SK-N-SH (cell line): ENCODE measurements around the gene NLK. TPM values are rescaled to one million over a fixed set of nuclear protein-coding genes. Genes with fewer than 3 reads are reported as not detected.

Experiments used
- CTCF ChIA-PET: fragments of 300-600, 350-600 bp; formaldehyde crosslinking; extraction: SDS; loops from one replicate; lab custom pipeline; 2021; lab: Yijun Ruan, JAX
- POLR2A ChIA-PET: fragments of 350-600 bp; sonication (Branson Sonifier 250); formaldehyde crosslinking; extraction: SDS; loops from one replicate; lab custom pipeline; 2020; ENCODE audit warnings: antibody characterized with exemption, inconsistent platforms; lab: Yijun Ruan, JAX
- DNase-seq: peaks from one replicate; pipeline ENCODE4 v3.0.0; 2012
- H2AFZ ChIP-seq: fragments of 200-600 bp; sonication (generic); 2 replicates; pipeline ENCODE4 v1.8.1; 2016; ENCODE audit warnings: antibody characterized with exemption, mild to moderate bottlenecking, low read depth
- H3F3A ChIP-seq: fragments of 200-600 bp; sonication (generic); replicated peaks from 2 replicates; pipeline ENCODE3; 2016; ENCODE audit warnings: antibody characterized with exemption, mild to moderate bottlenecking; ENCODE audit not compliant: insufficient read depth
- H3K27ac ChIP-seq, 2 experiments: fragments of 200-500 bp in 1 of 2; fragments of 200-600 bp in 1 of 2; sonication (Bioruptor generic) in 1 of 2; sonication (generic), shearing (Covaris generic) in 1 of 2; 2 replicates each; pipeline versions ENCODE4 v1.5.1 to v1.6.1; 2014 to 2016; ENCODE audit warnings: low read depth in 2 of 2, inconsistent platforms in 1 of 2, low read length in 1 of 2, mild to moderate bottlenecking in 1 of 2, mixed read lengths in 1 of 2
- H3K27me3 ChIP-seq: fragments of 200-600 bp; sonication (generic), shearing (Covaris generic); 2 replicates; pipeline ENCODE4 v1.6.1; 2016; ENCODE audit warnings: mixed run types; ENCODE audit not compliant: insufficient read depth
- H3K36me3 ChIP-seq, 2 experiments: fragments of 200-500 bp in 1 of 2; fragments of 200-600 bp in 1 of 2; sonication (Bioruptor generic) in 1 of 2; sonication (generic) in 1 of 2; replicated peaks in 1 of 2; 2 replicates each; pipeline versions ENCODE3 to v1.5.1; 2014 to 2016; ENCODE audit warnings: low read length in 1 of 2, mild to moderate bottlenecking in 1 of 2; ENCODE audit not compliant: insufficient read depth in 2 of 2, control insufficient read depth in 1 of 2
- H3K4me1 ChIP-seq, 2 experiments: fragments of 200-500 bp in 1 of 2; fragments of 200-600 bp in 1 of 2; sonication (Bioruptor generic) in 1 of 2; sonication (generic), shearing (Covaris generic) in 1 of 2; 2 replicates each; pipeline versions ENCODE4 v1.5.1 to v1.6.1; 2014 to 2016; ENCODE audit warnings: low read depth in 1 of 2, low read length in 1 of 2, mixed run types in 1 of 2; ENCODE audit not compliant: insufficient read depth in 2 of 2, control insufficient read depth in 1 of 2
- H3K4me2 ChIP-seq: fragments of 200-600 bp; sonication (generic), shearing (Covaris generic); 2 replicates; pipeline ENCODE4 v1.6.1; 2017; ENCODE audit warnings: mixed run types
- H3K4me3 ChIP-seq, 2 experiments: fragments of 200-500 bp in 1 of 2; fragments of 200-600 bp in 1 of 2; sonication (Bioruptor generic) in 1 of 2; sonication (generic), shearing (Covaris generic) in 1 of 2; 2 replicates each; pipeline versions ENCODE4 v1.5.1 to v1.8.1; 2014 to 2016; ENCODE audit warnings: low read depth in 2 of 2, inconsistent platforms in 1 of 2, low read length in 1 of 2, mild to moderate bottlenecking in 1 of 2, mixed read lengths in 1 of 2, moderate library complexity in 1 of 2
- H3K79me2 ChIP-seq: fragments of 200-600 bp; sonication (generic); 2 replicates; pipeline ENCODE4 v1.8.1; 2017; ENCODE audit warnings: mild to moderate bottlenecking; ENCODE audit not compliant: insufficient read depth
- H3K9ac ChIP-seq: fragments of 200-600 bp; sonication (generic); 2 replicates; pipeline ENCODE4 v1.6.1; 2017; ENCODE audit warnings: mixed run types
- H3K9me2 ChIP-seq: fragments of 200-600 bp; sonication (generic); 2 replicates; pipeline ENCODE4 v1.6.1; 2017; ENCODE audit warnings: mixed run types
- H3K9me3 ChIP-seq: fragments of 200-600 bp; sonication (generic); 2 replicates; pipeline ENCODE4 v1.6.1; 2017; ENCODE audit warnings: mixed run types, mild to moderate bottlenecking, moderate library complexity
- H4K20me1 ChIP-seq: fragments of 200-600 bp; sonication (generic); 2 replicates; pipeline ENCODE4 v1.6.1; 2017; ENCODE audit warnings: mild to moderate bottlenecking, mixed run types; ENCODE audit not compliant: insufficient read depth
- ELF1 ChIP-seq: IDR thresholded peaks from 2 replicates; pipeline ENCODE4 v1.4.0; 2012
- EP300 ChIP-seq, 2 experiments: IDR thresholded peaks; 2 replicates each; pipeline versions ENCODE4 v1.4.0 to v1.6.1; 2012; ENCODE audit warnings: borderline replicate concordance in 1 of 2, low read depth in 1 of 2, low read length in 1 of 2
- FOXJ3 ChIP-seq: sonication (generic); formaldehyde crosslinking; IDR thresholded peaks from 2 replicates; pipeline ENCODE4 v1.5.1; 2020; ENCODE audit warnings: mild to moderate bottlenecking, missing genetic modification reagents
- GATA2 ChIP-seq: sonication (generic); formaldehyde crosslinking; IDR thresholded peaks from 2 replicates; pipeline ENCODE4 v1.5.0; 2020; ENCODE audit warnings: mild to moderate bottlenecking, missing genetic modification reagents
- REST ChIP-seq: IDR thresholded peaks from 2 replicates; pipeline ENCODE4 v1.6.1; 2012; ENCODE audit warnings: mild to moderate bottlenecking, low read depth, low read length, moderate library complexity
- SIN3A ChIP-seq: IDR thresholded peaks from 2 replicates; pipeline ENCODE4 v1.6.1; 2012; ENCODE audit warnings: low read depth, mild to moderate bottlenecking, low read length, moderate library complexity, borderline replicate concordance
- TCF12 ChIP-seq: IDR thresholded peaks from 2 replicates; pipeline ENCODE4 v1.4.0; 2012
- USF2 ChIP-seq: fragments of 150-350 bp; IDR thresholded peaks from 2 replicates; pipeline ENCODE4 v1.6.1; 2017; ENCODE audit warnings: antibody characterized with exemption, low read length, low read depth, borderline replicate concordance
- WGBS: methylation state at CpG from one replicate; pipeline ENCODE4 v1.1.6; 2017; ENCODE audit warnings: low lambda C conversion rate; 5-methylcytosine and 5-hydroxymethylcytosine counted together
- polyA plus RNA-seq, 3 experiments: library from polyadenylated mRNA; depleted of rRNA; stranded (reverse); fragments of >200 nt; gene quantifications; 2 replicates each; pipeline ENCODE4 v1.2.3, GENCODE V29; 2012

The NLK gene
- polyA plus RNA-seq, 1 of the 3 experiments (the other 2 are of a cell fraction) = 12.3 TPM

GRCh38 chr17:28189667-28190066, 147.2 kb downstream of the NLK start:
- Histone ChIP-seq H3K4me1 (peaks cover 0 to 27% of the 10 kb centered on the region in 2 experiments; a peak in 2 of 4 replicates), H3K36me3 (peaks cover 28 to 57% of the 10 kb centered on the region in 2 experiments), H3K9ac (no peak overlapping the region), H3K27me3 (no peaks in the 10 kb centered on the region), H3K9me3 (no peaks in the 10 kb centered on the region)
- POLR2A ChIA-PET = no interaction called here
- 69% methylated on average over 5 of the region's 5 CpGs for WGBS
- TF ChIP-seq GATA2 (peak; percentile 69), SIN3A (no peak), EP300 (IDR thresholded peaks at IDR 0.05; ENCODE audit: borderline replicate concordance in 1 of 2, low read depth in 1 of 2, low read length in 1 of 2) (peak in 1 of 2 experiments; percentile 87; a peak in 2 of 4 replicates), FOXJ3 (CRISPR knock-in tag) (0 out of 2 replicates have a peak, but pooled peaks have one; percentile 32)
- TF ChIP-seq, all 33 proteins: peak for 3
- no peaks in the 10 kb centered on the region for H4K20me1 ChIP-seq
- H3F3A ChIP-seq = no peaks in the 10 kb centered on the region
- no peak for DNase-seq
- no peak overlapping the region for H2AFZ ChIP-seq
- no peak overlapping the region for H3K4me3 ChIP-seq
- peak overlapping the region in 1 of 2 experiments; percentile 88; a peak in 2 of 4 replicates for H3K27ac ChIP-seq
- no peak overlapping the region for H3K4me2 ChIP-seq
- H3K9me2 ChIP-seq = no peaks in the 10 kb centered on the region
- no peaks in the 10 kb centered on the region for H3K79me2 ChIP-seq
- CTCF ChIA-PET = interaction anchor here (0.9 kb wide), 1 partner anchor 142 kb away, joined by 3 read pairs; no protein-coding TSS in a partner anchor

GRCh38 chr17:28191018-28191417, 148.5 kb downstream of the NLK start:
- POLR2A ChIA-PET = no interaction called here
- Histone ChIP-seq H3F3A (no peaks in the 10 kb centered on the region), H3K9me2 (no peaks in the 10 kb centered on the region), H3K9me3 (no peaks in the 10 kb centered on the region), H3K4me1 (peaks cover 0 to 27% of the 10 kb centered on the region in 2 experiments; a peak in 2 of 4 replicates), H3K27ac (peak overlapping the region in 1 of 2 experiments; percentile 18; a peak in 1 of 4 replicates), H3K9ac (no peak overlapping the region), H4K20me1 (no peaks in the 10 kb centered on the region), H2AFZ (no peak overlapping the region), H3K36me3 (peaks cover 23 to 60% of the 10 kb centered on the region in 2 experiments), H3K4me3 (no peak overlapping the region), H3K27me3 (no peaks in the 10 kb centered on the region), H3K4me2 (no peak overlapping the region), H3K79me2 (no peaks in the 10 kb centered on the region)
- WGBS = 95% methylated on average over 8 of the region's 8 CpGs
- CTCF ChIA-PET = interaction anchor here (0.6 kb wide), 1 partner anchor 24 kb away, joined by 3 read pairs; no protein-coding TSS in a partner anchor
- TF ChIP-seq TCF12 (no peak), REST (no peak), SIN3A (no peak), ELF1 (no peak), USF2 (no peak)
- no peak for DNase-seq
